Measurements from ENCODE around the gene GATAD2B.

DNA sequence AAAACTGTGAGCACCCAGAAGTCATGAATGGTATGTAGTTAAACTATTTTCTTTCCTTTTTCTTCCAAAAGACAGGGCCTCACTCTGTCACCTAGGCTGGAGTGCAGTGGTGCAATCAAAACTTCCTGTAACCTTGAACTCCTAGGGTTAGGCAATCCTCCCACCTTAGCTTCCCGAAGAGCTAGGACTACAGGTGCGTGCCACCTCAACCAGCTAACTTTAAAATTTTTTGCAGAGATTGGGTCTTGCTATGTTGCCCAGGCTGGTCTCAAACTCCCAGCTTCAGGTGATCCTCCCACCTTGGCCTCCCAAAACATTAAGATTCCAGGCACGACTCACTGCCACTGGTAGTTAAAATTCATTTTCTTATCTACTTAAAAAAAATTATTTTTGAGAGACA is 62.5 kb downstream of the GATAD2B start:
- TF ChIP-seq EZH2 (IDR thresholded peaks at IDR 0.05; ENCODE audit: insufficient read depth, low read length) = no peak
- TF ChIP-seq, protein P1, sequence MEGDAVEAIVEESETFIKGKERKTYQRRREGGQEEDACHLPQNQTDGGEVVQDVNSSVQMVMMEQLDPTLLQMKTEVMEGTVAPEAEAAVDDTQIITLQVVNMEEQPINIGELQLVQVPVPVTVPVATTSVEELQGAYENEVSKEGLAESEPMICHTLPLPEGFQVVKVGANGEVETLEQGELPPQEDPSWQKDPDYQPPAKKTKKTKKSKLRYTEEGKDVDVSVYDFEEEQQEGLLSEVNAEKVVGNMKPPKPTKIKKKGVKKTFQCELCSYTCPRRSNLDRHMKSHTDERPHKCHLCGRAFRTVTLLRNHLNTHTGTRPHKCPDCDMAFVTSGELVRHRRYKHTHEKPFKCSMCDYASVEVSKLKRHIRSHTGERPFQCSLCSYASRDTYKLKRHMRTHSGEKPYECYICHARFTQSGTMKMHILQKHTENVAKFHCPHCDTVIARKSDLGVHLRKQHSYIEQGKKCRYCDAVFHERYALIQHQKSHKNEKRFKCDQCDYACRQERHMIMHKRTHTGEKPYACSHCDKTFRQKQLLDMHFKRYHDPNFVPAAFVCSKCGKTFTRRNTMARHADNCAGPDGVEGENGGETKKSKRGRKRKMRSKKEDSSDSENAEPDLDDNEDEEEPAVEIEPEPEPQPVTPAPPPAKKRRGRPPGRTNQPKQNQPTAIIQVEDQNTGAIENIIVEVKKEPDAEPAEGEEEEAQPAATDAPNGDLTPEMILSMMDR (IDR thresholded peaks at IDR 0.05; ENCODE audit: insufficient read depth, low read depth, low read length) = no peak

Measured in astrocyte (in vitro differentiated cells and primary cell).